Upper lobe of left lung (tissue), 6 donors: ENCODE measurements around the gene COL10A1. TPM values are rescaled to one million over a fixed set of nuclear protein-coding genes. Genes with fewer than 3 reads are reported as not detected.

ENCODE experiments used
- ATAC-seq, 2 donors: fragments of 200-7000 bp; cut with Tn5 transposase; one replicate each; pipeline ENCODE4 v1.9.1; 2022; ENCODE audit warnings: mild to moderate bottlenecking in 2 of 2, moderate library complexity in 2 of 2; ENCODE audit not compliant: low FRiP score in 2 of 2
- DNase-seq, 2 donors: peaks; one replicate each; pipeline ENCODE4 v3.0.0-alpha.2; 2019 to 2020
- H3K27ac ChIP-seq, 4 donors: fragments of 200-600 bp; sonication (generic); one replicate each; pipeline ENCODE4 v1.5.1; 2016 to 2019
- H3K27me3 ChIP-seq, 4 donors: fragments of 200-600 bp; sonication (generic); one replicate each; pipeline ENCODE4 v1.5.1; 2017 to 2019
- H3K36me3 ChIP-seq, 4 donors: fragments of 200-600 bp; sonication (generic); one replicate each; pipeline ENCODE4 v1.5.1; 2016 to 2019
- H3K4me1 ChIP-seq, 4 donors: fragments of 200-600 bp; sonication (generic); one replicate each; pipeline ENCODE4 v1.5.1; 2018 to 2019
- H3K4me3 ChIP-seq, 4 donors: fragments of 200-600 bp; sonication (generic); one replicate each; pipeline ENCODE4 v1.5.1; 2017 to 2019; ENCODE audit warnings: mild to moderate bottlenecking in 2 of 4, moderate library complexity in 1 of 4
- H3K9me3 ChIP-seq, 4 donors: fragments of 200-600 bp; sonication (generic); one replicate each; pipeline ENCODE4 v1.5.1; 2018 to 2019
- CTCF ChIP-seq, 6 experiments: fragments of 450-650 bp in 4 of 6; fragments of 200-600 bp in 2 of 6; sonication (generic) in 2 of 6; IDR thresholded peaks; one replicate each; pipeline ENCODE4 v1.5.1; 2016 to 2019; ENCODE audit warnings: antibody characterized with exemption in 6 of 6
- EP300 ChIP-seq, 4 donors: sonication (generic); formaldehyde crosslinking; IDR thresholded peaks; one replicate each; pipeline ENCODE4 v1.5.1; 2017; ENCODE audit warnings: antibody characterized with exemption in 4 of 4, control low read depth in 2 of 4
- POLR2A ChIP-seq, 4 donors: fragments of 450-650 bp; IDR thresholded peaks; one replicate each; pipeline ENCODE4 v1.5.1; 2016 to 2017; ENCODE audit warnings: antibody characterized with exemption in 4 of 4, mild to moderate bottlenecking in 2 of 4
- POLR2AphosphoS5 ChIP-seq, 2 donors: sonication (generic); formaldehyde crosslinking; IDR thresholded peaks; one replicate each; pipeline ENCODE4 v1.5.1; 2017; ENCODE audit warnings: antibody characterized with exemption in 2 of 2
- WGBS, 2 donors: methylation state at CpG; one replicate each; pipeline ENCODE4 v1.1.5; 2017 to 2018; 5-methylcytosine and 5-hydroxymethylcytosine counted together
- total RNA-seq, 6 donors: library from RNA; depleted of rRNA in 4 of 6; stranded (reverse); fragments of >200 nt in 4 of 6; gene quantifications; one replicate each; pipeline versions ENCODE4 v1.1.0 to v1.2.1, GENCODE V29; 2016 to 2021
- donor health status: DM: no; HTN: no; CAD: no; lungs with moderate emphysema.
- donor health status: DM: no; HTN: yes; CAD: no; lungs with severe emphysema.

COL10A1 gene
- total RNA-seq, 6 donors from 2014 or later, result 0.23 to 4.2 (median 2.5) TPM; not detected in 3

GRCh38 chr6:116168148-116168547, 42.2 kb upstream of the COL10A1 start:
- Histone ChIP-seq H3K27me3 (no peaks in the 10 kb centered on the region), H3K4me3 (no peak overlapping the region), H3K27ac (no peak overlapping the region), H3K9me3 (no peaks in the 10 kb centered on the region), H3K4me1 (no peaks in the 10 kb centered on the region), H3K36me3 (no peaks in the 10 kb centered on the region)
- WGBS, 2 donors, result 95 to 100% methylated on average over 1 of the region's 1 CpG
- ATAC-seq, result no peak
- DNase-seq, result no peak
- no peak for TF ChIP-seq POLR2A (IDR thresholded peaks at IDR 0.05)
- no peak for TF ChIP-seq EP300 (IDR thresholded peaks at IDR 0.05)
- no peak for TF ChIP-seq POLR2AphosphoS5 (IDR thresholded peaks at IDR 0.05)
- no peak for TF ChIP-seq CTCF (IDR thresholded peaks at IDR 0.05)

GRCh38 chr6:116166369-116166768, 40.4 kb upstream of the COL10A1 start:
- Histone ChIP-seq H3K4me1 (no peaks in the 10 kb centered on the region), H3K27ac (no peak overlapping the region), H3K9me3 (no peaks in the 10 kb centered on the region), H3K4me3 (no peak overlapping the region), H3K27me3 (no peaks in the 10 kb centered on the region), H3K36me3 (no peaks in the 10 kb centered on the region)
- ATAC-seq (no peak), DNase-seq (no peak)
- WGBS, 2 donors, result 71 to 75% methylated on average over 1 of the region's 1 CpG
- TF ChIP-seq POLR2AphosphoS5 (IDR thresholded peaks at IDR 0.05), result no peak
- TF ChIP-seq POLR2A (IDR thresholded peaks at IDR 0.05), result no peak
- no peak for TF ChIP-seq EP300 (IDR thresholded peaks at IDR 0.05)
- no peak for TF ChIP-seq CTCF (IDR thresholded peaks at IDR 0.05)

GRCh38 chr6:116165596-116165995, 39.7 kb upstream of the COL10A1 start:
- 100% methylated on average over 1 of the region's 1 CpG for WGBS, 2 donors
- Histone ChIP-seq H3K27ac (no peak overlapping the region), H3K27me3 (no peaks in the 10 kb centered on the region), H3K4me3 (no peak overlapping the region), H3K36me3 (no peaks in the 10 kb centered on the region), H3K9me3 (no peaks in the 10 kb centered on the region), H3K4me1 (no peaks in the 10 kb centered on the region)
- TF ChIP-seq POLR2AphosphoS5 (IDR thresholded peaks at IDR 0.05), result no peak
- no peak for DNase-seq
- no peak for ATAC-seq

- no peak for TF ChIP-seq POLR2A (IDR thresholded peaks at IDR 0.05)
- TF ChIP-seq EP300 (IDR thresholded peaks at IDR 0.05), result no peak
- no peak for TF ChIP-seq POLR2AphosphoS5 (IDR thresholded peaks at IDR 0.05)
- no peak for TF ChIP-seq CTCF (IDR thresholded peaks at IDR 0.05)
- Histone ChIP-seq H3K4me1 (no peaks in the 10 kb centered on the region), H3K9me3 (no peaks in the 10 kb centered on the region), H3K27ac (no peak overlapping the region), H3K4me3 (no peak overlapping the region), H3K36me3 (no peaks in the 10 kb centered on the region), H3K27me3 (no peaks in the 10 kb centered on the region)
- DNase-seq (no peak), ATAC-seq (no peak)
- 94 to 95% methylated on average over 3 of the region's 3 CpGs for WGBS, 2 donors
Measured at GRCh38 chr6:116159782-116160524, 34.0 kb upstream of the COL10A1 start.

- ATAC-seq, result no peak
Measured at GRCh38 chr6:116158641-116159040, 32.7 kb upstream of the COL10A1 start.

More at GRCh38 chr6:116158641-116159040, 32.7 kb upstream of the COL10A1 start:
- 53 to 69% methylated on average over 3 of the region's 3 CpGs for WGBS, 2 donors
- H3K4me3 ChIP-seq, result no peak overlapping the region
- H3K36me3 ChIP-seq, result no peaks in the 10 kb centered on the region
- no peaks in the 10 kb centered on the region for H3K4me1 ChIP-seq
- H3K27me3 ChIP-seq, result no peaks in the 10 kb centered on the region
- no peak for DNase-seq
- no peak overlapping the region for H3K27ac ChIP-seq
- H3K9me3 ChIP-seq, result no peaks in the 10 kb centered on the region
- TF ChIP-seq POLR2A (IDR thresholded peaks at IDR 0.05) (no peak), POLR2AphosphoS5 (IDR thresholded peaks at IDR 0.05) (no peak), CTCF (IDR thresholded peaks at IDR 0.05) (no peak), EP300 (IDR thresholded peaks at IDR 0.05) (no peak)
